GM18498 (cell line): ENCODE measurements around the gene PTPN14.

Experiments
- ATAC-seq: cut with Tn5 transposase; IDR thresholded peaks from one replicate; pipeline ENCODE4 v1.9.1; 2021; ENCODE audit warnings: mild to moderate bottlenecking, moderate library complexity; ENCODE audit not compliant: unreplicated experiment

The PTPN14 gene

GRCh38 chr1:214458541-214458940 is 92.9 kb downstream of the PTPN14 start:
- ATAC-seq, result no peak

- ATAC-seq, result no peak
These were observed 95.2 kb downstream of the PTPN14 start for GRCh38 chr1:214455971-214456867.

- no peak for ATAC-seq
These were observed 95.9 kb downstream of the PTPN14 start for GRCh38 chr1:214455479-214455878.

DNA sequence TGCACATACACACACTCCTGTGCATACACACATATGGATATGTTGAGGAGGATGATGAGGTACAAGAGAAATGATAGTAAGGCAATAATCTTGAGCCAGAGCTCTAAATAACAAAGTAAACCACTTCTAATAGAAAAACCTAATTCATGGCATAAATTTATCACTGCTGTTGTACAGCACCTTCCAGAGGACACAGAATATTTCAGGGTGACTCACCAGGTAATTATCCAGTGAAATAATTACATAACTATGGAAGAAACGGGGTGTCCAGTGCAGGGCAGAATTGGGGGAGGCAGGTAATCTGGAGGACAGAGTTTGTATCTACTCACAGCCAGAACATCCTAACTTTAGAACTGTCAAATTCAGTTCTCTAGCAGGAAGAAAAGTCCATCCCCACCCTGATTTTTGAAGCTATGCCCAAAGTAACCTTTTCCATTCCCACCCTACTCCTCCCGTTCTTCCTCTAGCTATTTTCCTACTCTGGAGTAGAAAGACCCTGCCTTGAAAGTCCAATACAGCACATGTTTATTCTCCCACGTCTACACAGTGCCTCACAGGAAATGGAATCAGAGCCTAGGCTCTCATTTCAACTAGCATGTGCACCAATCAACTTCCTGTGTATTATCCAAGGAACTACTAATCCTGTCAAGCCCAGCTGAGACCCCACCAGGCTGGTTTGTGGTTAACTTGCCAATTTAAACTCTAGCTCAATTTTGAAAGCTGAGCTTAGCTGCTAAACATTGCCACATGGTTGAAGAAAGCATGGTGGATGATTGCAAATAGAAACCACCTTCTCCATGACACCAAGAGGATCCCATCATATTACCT is 96.6 kb downstream of the PTPN14 start:
- no peak for ATAC-seq

DNA sequence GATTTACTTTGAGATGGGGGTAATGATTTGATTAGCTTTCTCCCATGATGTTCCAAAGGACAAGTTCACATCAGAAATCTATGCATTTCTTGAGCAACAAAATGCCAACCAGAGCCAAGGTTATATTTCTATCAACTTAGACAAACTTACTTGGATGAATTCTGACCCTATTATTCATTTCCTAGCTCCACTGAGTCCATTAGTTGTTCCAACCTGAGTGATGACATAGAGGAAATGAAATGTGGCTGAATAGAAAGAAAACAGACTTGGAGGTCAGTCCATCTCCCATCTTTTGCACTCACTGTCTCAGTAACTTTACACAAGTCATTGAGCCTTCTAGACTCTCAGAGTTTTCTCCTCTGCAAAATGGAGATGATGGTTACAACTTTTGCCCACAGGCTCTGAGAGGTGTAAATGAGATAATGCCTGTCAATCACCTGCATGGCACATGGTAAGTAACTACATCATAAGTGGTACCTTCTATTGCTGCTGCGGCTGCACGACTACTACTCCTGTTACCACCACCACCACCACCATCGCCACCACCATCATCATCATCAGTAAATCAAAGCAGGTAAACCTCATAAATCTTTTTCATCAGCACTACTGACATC is 98.2 kb downstream of the PTPN14 start:
- no peak for ATAC-seq

GRCh38 chr1:214452152-214452784 is 99.1 kb downstream of the PTPN14 start:
- ATAC-seq, result no peak

DNA sequence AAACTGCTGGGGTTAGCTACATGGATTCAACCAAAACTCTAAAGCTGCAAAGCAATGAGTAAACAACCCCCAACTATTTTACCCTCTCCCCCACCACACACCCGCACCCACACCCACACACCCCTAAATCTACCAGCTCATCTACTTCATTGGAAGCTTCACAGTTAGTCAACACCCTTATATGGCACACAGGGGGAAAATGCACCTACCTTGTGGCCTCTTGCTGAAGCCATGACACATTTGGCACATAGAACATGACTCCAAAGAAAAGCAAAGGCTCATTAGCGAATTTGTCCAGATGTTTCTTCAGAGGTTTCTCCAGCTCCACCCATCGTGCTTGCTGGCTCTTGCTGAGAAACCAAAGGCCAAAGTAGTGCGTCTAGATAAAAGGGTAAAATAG is 99.8 kb downstream of the PTPN14 start:
- no peak for ATAC-seq

GRCh38 chr1:214449371-214449770 is 102.0 kb downstream of the PTPN14 start:
- no peak for ATAC-seq

GRCh38 chr1:214448536-214448935 is 102.9 kb downstream of the PTPN14 start:
- ATAC-seq, result no peak

GRCh38 chr1:214447557-214447871 is 103.9 kb downstream of the PTPN14 start:
- ATAC-seq, result no peak

- peak; percentile 80 for ATAC-seq
These were observed 104.4 kb downstream of the PTPN14 start for GRCh38 chr1:214446772-214447556.

DNA sequence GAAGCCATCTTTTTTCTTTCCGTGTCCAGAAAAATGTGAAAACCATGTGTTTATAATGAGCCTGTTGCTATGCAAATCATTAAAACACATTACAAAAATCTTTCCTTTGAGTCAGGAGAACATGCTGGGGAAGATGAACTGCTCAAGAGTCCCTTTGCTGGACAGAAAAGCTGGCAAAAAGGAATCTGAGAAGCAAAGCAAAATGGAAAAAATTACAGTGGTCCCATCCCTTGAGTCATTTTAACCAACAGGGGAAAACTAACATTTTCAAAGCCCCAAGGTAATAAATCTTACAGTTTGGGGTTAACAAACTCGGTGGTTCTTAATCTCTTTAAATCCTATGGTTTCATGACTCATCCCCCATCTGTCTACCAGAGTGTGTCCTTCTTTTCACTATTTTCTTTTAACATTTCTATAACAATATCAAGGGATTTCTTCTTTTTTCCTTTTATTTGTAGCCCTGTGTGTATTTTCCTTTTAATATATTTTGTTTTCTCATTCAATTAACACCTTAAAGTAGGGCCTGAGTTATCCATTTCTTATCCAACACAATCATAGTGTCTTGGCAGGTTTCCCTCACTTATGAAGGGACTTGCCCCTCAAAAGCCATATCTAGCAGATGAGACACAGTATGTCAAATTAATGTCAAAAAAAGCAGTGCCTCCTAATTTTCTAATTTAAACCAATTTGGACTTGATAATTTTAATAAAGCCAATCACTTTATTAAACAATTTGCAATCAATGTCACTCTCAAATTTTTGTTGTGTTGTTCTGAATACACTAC is 105.4 kb downstream of the PTPN14 start:
- ATAC-seq, result no peak

DNA sequence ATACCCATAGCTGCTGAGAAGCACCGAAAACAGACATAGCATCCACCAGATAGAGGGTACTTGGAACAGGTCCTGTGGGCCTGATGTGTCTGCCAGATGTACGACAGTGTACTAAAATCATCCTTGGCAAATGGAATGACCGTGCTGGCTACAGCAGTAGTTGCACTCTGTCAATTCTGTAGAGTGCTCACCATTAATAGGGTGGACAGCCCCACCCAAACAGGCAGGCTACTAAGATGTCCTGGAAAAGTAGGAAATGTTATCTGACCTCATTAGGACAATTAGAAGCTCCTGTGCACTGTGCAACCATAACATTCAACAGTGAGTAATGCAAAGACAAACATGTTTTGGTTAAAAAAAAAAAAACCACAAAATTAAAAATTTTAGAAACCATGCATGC is 106.2 kb downstream of the PTPN14 start:
- ATAC-seq, result no peak

GRCh38 chr1:214444182-214444939 is 107.0 kb downstream of the PTPN14 start:
- no peak for ATAC-seq

DNA sequence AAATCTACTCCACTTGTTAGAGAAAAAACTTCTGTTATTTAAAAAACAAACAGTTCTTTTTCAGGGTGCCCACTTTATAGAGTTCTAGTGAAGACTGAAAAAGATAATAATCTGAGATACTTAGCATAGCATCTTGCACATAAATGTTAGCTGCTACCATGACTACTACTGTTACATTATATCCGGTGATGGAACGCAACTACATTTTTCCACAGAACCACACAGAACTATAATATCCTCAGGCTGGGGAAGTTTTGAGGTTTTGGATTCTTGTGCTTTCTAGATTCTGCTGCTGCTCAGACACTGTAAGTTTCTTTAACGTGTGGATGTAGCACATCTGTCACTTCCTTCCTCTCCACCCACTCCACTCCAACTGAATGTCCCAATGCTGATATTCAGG is 110.3 kb downstream of the PTPN14 start:
- ATAC-seq, result no peak

GRCh38 chr1:214440219-214440965 is 111.0 kb downstream of the PTPN14 start:
- no peak for ATAC-seq

DNA sequence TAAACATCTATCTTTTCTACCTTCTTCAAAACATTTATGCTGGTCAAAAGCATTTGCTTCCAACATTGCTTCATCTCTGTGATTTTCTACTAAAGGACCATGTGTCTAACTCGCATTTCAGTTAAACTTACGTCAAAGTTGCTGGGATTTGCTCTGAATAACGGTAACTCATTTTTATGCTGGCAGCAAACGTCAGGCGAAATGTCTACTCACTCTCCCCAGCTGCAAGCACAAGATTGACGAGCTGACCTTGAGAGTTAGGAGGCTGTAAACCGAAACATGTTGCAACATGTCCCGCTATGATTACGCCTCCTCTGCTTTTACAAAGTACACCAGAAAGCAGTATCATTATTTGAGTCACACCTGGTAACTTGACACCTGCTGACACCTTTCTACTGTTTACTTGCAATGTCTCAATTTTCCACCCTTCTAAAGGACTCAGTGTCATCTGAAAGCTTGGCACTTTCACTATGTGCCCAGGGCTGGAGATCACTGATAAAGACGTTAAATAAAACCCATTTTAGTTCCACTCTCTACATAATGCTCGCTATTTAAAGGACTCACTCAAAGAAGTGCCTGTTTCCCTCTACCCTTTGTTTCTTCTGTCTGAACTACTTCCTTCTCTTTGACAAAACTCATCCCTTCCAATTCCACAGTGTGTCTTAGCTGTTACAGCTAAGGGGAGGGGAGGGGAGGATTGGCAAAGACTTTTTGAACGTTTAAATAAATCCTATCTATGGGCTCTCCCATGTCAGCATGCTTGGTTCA is 111.9 kb downstream of the PTPN14 start:
- ATAC-seq, result peak; percentile 86
